Breast epithelium (tissue), 3 donors: Measurements from ENCODE around the gene TNFSF11.

Experiments used
- POLR2A ChIP-seq: fragments of 450-650 bp; IDR thresholded peaks from one replicate; pipeline ENCODE4 v1.6.1; 2016; ENCODE audit warnings: antibody characterized with exemption, mild to moderate bottlenecking, moderate library complexity
- POLR2AphosphoS5 ChIP-seq, 3 donors: sonication (generic); formaldehyde crosslinking; IDR thresholded peaks; one replicate each; pipeline ENCODE4 v1.6.1; 2017; ENCODE audit warnings: antibody characterized with exemption in 3 of 3
- TF ChIP-seq, protein P1 (sequence below), 3 donors: fragments of 450-650 bp; IDR thresholded peaks; one replicate each; pipeline ENCODE4 v1.5.1; 2016 to 2017; ENCODE audit warnings: antibody characterized with exemption in 3 of 3, mild to moderate bottlenecking in 3 of 3, moderate library complexity in 3 of 3

DNA sequence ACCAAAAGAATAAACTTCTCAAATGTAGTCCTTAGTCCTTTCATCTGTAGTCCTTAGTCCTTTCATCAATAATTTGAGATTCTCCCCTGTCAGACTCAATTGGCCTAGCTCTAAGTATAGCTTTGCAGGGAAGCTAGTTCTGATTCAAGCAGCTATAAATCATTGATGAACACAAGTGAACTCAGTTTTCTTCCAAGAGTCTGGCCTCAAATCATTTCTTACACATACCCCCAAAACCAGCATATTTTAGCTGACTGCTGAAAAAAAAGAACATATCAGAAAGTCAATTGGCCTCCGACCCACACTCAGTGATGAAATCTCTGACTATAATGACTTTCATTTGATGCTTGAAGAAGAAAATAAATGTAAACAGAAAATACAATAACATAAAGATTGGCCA, 64.9 kb downstream of the TNFSF11 start:
- TF ChIP-seq, protein P1, sequence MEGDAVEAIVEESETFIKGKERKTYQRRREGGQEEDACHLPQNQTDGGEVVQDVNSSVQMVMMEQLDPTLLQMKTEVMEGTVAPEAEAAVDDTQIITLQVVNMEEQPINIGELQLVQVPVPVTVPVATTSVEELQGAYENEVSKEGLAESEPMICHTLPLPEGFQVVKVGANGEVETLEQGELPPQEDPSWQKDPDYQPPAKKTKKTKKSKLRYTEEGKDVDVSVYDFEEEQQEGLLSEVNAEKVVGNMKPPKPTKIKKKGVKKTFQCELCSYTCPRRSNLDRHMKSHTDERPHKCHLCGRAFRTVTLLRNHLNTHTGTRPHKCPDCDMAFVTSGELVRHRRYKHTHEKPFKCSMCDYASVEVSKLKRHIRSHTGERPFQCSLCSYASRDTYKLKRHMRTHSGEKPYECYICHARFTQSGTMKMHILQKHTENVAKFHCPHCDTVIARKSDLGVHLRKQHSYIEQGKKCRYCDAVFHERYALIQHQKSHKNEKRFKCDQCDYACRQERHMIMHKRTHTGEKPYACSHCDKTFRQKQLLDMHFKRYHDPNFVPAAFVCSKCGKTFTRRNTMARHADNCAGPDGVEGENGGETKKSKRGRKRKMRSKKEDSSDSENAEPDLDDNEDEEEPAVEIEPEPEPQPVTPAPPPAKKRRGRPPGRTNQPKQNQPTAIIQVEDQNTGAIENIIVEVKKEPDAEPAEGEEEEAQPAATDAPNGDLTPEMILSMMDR (IDR thresholded peaks at IDR 0.05), result no peak
- TF ChIP-seq POLR2A, result no peak
- TF ChIP-seq POLR2AphosphoS5 (IDR thresholded peaks at IDR 0.05), result peak in 1 of 3 donors; percentile 28
